Upper lobe of left lung (tissue), 4 donors: ENCODE results near the gene ANKRD44.

Experiments
- CTCF ChIP-seq, 6 experiments: fragments of 450-650 bp in 4 of 6; fragments of 200-600 bp in 2 of 6; sonication (generic) in 2 of 6; IDR thresholded peaks; one replicate each; pipeline ENCODE4 v1.5.1; 2016 to 2019; ENCODE audit warnings: antibody characterized with exemption in 6 of 6
- EP300 ChIP-seq, 4 donors: sonication (generic); formaldehyde crosslinking; IDR thresholded peaks; one replicate each; pipeline ENCODE4 v1.5.1; 2017; ENCODE audit warnings: antibody characterized with exemption in 4 of 4, control low read depth in 2 of 4

- no peak for TF ChIP-seq CTCF (IDR thresholded peaks at IDR 0.05)
- no peak for TF ChIP-seq EP300 (IDR thresholded peaks at IDR 0.05)
These were observed 98.7 kb downstream of the ANKRD44 start for GRCh38 chr2:197211881-197212342.
